GM19043 (cell line): Measurements from ENCODE around the gene SMAD3.
A peak's percentile ranks its signal among the peaks of the same experiment; 100 is the strongest.

Source experiments
- ATAC-seq: cut with Tn5 transposase; IDR thresholded peaks from one replicate; pipeline ENCODE4 v1.9.1; 2021; ENCODE audit warnings: low read depth; ENCODE audit not compliant: unreplicated experiment

SMAD3 gene

DNA sequence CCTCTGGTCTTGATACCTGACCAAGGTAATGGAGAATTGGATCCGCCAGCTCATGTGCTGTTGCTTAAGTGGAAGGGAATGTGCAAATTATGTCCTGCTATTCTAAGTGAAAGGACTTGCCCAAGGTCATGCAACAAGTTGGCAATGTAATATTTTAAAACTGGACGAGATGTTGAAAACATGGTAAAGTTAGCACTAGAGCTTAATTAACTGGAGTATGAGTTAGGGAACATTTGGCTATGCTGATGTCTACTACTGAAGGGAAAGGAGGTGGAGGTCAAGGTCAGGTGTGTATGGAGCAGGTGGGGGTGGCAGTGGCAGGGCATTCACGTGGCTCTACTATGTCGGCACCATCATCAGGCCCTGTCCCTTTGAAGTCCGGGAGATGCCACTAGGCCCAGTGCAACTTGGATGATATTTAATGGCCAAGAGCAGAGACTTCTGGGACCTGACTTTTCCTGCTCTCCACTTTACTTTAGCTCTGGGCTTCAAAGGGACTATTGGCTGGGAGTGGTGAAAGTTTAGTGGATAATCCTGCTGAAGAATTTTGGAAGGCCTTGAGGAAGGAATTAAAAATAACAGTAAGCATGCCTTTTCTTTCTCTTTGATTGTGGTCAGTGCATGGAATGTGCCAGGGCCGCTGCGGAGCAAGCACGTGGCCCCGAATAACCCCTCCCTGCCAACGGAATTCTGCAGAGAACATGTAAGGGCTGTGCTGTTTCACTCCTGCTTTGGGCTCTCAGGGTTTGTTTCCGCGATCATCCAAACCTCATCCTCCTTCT lies 14.9 kb downstream of the SMAD3 start:
- ATAC-seq = no peak

DNA sequence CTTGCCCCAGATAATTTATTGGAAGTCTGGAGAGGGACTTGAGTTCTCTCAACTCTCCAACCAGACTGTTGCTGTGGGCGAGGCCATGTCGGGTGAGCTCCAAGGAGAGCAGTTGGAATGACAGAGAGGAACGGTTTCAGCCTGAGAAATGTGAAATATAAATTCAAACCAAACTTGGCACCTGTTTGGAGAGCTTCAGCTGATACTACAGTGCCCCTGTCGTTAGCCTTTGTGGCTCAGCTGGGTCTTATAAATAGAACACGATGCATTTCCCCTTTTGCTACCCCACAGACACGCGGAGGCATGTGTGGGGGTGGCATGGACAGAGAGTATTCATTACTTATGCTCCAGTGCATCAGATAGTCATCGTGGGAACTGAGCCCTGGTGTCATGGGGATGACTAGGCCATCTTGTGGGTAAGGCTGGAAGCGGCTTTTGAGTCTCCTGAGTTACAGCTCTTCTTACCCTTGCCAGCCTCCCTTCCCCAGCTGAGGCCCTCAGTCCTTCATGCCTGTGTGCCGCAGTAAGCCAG lies 15.6 kb downstream of the SMAD3 start:
- peak; percentile 33 for ATAC-seq

- no peak for ATAC-seq
Measured at GRCh38 chr15:67082007-67082536, 16.7 kb downstream of the SMAD3 start.

DNA sequence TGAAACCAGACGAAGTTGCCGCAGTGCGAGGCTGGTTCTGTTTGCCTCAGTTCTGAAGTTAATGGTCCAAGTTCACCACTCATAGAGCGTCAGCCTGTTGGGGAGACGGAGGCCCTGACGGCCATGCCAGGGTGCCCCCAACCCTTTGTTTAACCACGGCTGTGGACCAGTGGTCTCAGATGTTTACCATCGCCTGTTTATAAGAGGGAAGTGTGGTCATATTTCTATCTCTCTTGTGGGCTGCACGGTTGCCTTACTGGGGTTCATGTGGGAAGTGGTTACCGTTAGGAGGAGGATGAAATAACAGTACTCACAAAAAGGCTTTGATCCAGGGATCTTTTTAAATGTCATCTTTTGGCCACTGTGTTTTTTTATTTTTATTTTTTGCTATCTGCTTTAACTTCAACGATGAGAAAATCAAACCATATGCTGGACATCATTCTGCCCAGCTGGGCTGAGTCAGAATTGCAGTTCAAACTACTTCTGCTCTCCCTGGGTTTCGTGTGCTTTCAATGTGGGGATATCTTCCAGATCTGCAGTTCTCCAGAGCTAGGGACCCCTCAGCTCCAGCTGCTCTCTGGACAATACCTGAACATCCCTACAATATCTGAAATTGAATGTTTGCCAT lies 17.8 kb downstream of the SMAD3 start:
- no peak for ATAC-seq

- no peak for ATAC-seq
Measured at GRCh38 chr15:67084561-67084960, 19.2 kb downstream of the SMAD3 start.

DNA sequence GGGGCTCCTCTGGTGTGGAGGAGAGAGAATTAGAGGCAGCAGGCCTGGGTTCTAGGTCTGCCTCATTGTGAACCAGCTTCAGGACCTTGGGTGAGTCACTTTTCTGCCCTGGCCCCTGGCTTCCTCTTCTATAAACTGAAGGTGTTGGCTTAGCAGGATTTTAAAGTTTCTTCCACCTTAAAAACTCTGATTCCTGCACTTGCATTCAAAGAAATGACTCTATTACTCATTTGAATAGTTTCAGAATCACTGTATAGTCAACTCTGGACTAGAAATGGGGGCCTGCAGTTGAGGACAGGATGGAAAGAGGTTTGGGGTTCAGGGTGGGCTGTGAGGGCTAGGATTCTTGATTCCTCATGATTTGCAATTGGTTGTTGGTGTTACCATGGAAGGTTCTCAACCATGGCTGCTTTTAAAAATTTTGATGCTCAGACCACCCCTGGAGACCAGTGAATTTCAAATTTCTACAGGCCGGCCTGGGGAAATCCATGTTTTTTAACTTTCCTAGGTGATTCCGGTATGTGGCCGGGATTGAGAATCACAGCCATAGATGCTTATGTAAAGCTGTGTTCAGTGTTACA lies 19.9 kb downstream of the SMAD3 start:
- no peak for ATAC-seq

DNA sequence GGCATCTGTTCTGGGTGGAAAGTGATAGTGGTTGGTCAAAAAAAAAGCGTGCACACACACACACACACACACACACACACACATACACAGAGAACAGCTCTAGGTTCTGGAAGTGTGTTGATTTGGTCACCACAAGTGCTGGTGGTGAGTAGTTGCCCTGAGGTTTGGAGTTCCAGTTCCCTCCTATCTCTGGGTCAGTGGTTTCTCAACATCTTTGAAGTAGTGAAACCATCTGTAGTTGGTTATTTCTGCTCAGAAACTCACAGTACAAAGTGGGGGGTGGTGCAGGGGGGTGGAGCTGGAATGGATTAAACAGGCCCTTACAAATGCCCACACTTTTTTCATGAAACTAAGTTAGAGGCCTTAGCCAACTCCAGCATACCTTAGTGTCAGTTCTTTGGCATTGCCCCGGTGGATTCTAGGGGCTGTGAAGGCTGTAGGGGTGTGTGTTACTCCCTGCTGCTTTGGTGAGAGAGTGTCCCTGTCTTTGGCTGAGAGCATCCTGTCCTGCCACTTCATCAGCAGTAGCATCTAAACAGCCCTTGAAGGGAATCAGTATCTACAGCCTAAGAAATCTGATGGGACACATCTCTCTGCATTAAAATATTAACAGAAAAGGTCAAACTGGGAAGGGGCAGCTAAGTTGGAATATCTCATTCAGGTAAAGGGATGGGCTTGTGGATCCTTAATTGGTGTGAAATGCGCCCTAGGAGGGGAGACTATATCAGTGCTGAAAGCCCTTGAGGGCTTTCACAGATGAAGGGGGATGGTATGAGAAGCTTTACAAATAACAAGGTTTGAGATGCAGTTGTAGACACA lies 20.6 kb downstream of the SMAD3 start:
- peak; percentile 34 for ATAC-seq

- no peak for ATAC-seq
Measured at GRCh38 chr15:67086637-67086914, 21.2 kb downstream of the SMAD3 start.

- ATAC-seq = no peak
Measured at GRCh38 chr15:67087507-67088172, 22.2 kb downstream of the SMAD3 start.

DNA sequence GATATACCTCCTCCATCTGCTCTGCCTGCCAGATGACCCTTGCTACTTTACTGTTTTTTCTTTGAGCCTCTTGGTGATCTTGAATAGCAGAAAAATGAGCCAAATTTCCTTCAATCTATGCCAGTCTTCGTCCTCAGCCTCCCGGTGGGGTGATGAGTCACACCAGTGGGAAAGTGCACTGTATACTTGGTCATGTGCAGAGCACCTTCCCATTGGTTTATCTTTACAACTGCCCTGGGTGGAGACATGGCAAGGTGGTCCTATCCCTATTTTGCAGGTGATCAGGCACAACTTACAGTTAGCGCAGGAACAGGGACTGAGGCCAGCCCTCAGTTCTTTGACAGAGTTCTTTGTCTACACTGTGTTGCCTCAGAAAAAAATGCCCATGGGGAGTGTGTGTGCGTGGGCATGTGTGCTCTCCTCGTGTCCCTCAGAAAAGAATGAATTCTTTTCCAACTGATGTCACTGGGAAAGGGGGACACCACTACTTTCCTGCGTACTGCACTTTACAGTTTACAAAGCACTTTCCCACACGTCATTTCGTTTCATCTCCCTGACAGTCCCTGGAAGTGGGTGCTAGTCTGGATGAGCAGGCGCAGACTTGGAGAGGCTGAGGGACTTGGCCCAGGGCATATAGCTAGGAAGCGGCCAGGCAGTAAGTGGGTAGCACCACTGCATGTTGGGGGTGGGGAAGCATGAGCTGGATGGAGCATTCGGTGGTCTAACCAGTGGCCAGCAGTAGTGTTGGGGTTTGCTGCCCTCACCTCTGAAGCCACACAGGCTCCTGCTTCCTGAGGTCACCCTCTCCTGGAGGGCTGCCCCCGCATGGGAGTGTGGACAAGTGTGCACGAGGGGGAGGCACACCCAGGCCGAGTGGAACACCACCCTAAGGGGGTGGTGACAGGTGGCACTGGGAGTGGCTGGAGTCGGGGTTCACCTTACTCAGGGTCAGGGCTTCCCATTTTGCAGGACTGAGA lies 24.1 kb downstream of the SMAD3 start:
- ATAC-seq = no peak

DNA sequence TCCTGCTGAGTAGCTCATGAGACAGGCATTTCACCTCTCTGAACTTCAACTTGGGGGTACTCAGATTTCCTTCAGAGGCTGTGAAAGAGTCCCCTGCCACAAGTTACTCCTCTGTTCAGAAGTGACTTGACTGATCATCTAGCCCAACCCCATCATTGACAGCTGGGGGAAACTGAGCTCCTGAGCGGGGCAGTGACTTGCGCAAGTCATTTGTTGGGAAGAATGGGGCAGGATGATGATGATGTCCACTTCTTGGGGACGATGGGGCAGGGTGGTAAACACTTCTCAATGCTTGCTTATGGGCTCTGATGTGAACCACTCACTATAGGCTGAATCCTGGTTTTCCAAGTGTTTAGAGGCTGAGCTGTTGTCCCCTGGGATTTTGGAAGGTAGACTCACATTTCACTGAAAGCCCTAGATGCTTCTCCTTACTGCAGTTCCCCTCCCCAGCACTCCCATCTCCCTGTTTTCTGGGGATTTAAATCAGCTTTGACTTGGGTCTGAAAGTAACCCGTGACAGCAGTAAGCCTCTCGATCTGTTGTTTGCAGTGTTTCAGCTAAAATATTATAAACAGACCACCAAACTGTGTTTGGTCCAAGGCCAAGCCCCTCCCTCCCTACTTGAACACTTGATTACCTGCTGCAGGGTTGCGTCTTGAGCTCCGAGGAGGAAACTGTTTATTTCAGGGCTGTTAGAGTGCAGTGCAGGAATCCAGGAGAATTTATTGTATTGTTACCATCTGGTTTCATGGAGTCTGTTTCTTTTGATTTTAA lies 25.1 kb downstream of the SMAD3 start:
- no peak for ATAC-seq

DNA sequence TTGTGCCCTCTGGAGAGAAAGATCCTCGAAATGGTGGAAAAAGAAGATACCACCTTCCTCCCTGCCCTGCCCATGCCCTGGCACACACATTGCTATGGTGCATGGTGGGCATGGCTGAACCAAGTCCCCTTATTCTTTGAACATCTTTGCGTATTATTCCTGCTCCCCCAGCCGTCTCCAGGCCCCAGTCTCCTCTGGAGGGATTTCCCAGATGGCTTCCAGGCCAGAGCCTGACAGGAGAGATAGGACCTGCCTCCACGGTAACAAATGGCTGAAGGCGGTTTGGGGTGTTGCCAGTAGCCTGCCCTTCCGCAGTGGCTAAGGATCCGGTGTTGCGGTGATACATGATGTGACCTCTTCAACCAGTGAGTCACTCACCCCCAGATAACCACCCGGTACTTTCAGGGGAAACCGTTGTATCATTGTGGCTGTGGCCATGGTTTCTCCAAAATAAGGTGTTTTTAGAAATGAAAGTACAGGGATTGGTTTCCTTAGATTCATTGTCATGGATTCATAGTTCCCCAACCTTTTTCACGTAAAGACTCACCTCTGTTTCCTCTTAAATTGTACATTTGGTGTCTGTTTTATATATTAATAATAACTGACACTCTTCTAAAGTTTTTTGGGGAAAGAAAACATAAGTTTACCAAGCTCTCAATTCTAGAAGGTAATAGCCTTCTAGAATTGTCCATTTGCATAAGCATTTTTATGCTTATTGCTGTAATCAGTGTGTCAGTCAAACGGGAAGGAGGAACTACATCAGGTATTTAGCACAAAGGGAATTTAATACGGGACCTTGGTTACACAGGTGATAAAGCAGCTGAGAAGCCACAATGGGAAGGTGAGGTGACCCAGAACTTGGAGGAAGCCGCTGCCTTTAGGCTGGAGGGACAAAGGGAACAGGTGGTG lies 25.9 kb downstream of the SMAD3 start:
- peak; percentile 81 for ATAC-seq

GRCh38 chr15:67091980-67092677 lies 26.7 kb downstream of the SMAD3 start:
- no peak for ATAC-seq

GRCh38 chr15:67092752-67093503 lies 27.5 kb downstream of the SMAD3 start:
- ATAC-seq = no peak

GRCh38 chr15:67093504-67093862 lies 28.1 kb downstream of the SMAD3 start:
- no peak for ATAC-seq
